Bone marrow (tissue), 2 donors: Measurements from ENCODE around the gene SPANXN4.

Source experiments
- DNase-seq, 2 donors: peaks; one replicate each; lab custom pipeline; 2025; lab: John Stamatoyannopoulos, UW

The SPANXN4 gene, protein sequence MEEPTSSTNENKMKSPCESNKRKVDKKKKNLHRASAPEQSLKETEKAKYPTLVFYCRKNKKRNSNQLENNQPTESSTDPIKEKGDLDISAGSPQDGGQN

DNA sequence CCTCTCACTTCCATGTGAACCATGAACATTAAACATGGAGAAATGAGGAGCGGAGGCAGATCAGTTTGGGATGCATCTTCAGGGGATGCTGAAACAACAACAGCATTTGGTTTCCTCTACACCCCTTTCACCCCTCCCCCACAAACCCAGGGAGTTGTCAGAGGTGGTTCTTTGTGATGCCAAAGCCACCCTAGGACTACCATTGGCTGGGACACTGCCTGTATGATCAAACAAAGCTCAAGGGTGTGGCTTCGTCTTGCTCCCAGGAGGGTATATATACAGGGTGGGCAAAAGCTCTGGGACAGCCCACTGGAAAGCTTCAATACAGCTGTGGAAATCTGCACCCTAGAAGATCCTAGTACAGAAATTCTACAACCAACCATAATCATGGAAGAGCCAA, at the start of gene SPANXN4:
SPANXN4 (plus strand) TSS at position 301 of the 400 bp plus-strand sequence; CDS start at position 388, 87 bp downstream.
- no peak for DNase-seq

DNA sequence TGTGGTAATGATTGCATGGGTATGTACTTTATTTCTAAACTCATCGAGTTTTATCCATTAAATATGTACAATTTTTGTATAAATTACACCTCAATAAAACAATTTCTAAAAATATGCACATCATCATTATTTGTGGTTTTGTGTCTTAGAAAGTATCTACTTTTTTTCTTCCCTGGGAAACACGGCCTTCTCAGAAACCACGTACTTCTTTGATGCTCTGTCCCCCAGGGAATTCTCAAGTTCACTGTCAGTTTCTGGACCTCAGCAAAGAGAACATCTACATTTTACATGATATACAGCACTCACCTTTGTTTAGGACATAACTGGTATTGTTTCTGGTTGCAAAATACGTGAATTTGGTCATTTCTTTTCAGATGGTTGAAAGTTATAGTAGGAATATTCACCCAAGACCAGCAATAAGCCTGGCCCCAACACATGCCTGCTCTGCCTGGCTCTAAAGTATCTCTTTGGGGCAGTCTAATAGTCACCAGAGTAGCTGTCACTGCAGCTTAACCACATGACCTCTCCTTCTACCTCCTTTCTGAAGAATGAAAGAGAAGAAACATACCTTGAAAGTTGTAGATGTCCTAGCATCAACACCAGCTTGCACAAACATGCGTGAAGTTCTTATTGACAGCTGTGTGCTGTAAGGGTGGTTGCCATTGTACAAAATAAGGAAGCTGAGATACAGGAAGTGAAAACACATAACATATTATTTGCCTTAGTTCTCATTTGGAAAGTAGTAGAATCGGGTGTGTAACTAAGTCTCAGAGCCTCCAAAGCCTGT, 48.4 kb upstream of the SPANXN4 start:
- DNase-seq = no peak

DNA sequence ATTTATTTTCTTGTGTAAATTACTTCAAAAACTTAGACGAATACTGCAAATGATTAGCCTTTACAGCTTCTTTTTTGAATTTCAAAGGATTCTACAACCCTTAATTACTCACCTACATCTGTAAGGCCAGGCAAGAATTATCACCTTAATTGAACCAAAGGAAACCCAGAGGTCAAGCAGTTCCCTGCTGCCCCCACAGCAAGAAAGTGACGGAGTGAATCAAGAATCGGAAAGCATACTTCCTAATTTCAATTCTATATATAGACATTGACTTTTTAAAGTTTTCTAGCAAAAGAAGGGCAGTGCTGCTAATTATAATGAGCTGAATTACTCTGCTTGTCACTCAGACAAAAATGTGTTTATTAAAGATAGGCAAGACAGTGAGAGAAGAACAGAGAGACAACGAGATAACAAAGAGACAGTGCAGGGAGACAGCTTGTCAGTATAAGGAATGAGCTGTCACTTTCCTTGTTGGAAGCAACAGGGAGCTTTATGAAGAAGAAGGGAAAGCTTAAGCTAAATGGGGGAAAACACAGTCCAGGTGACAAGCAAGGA, 47.5 kb upstream of the SPANXN4 start:
- DNase-seq = no peak

DNA sequence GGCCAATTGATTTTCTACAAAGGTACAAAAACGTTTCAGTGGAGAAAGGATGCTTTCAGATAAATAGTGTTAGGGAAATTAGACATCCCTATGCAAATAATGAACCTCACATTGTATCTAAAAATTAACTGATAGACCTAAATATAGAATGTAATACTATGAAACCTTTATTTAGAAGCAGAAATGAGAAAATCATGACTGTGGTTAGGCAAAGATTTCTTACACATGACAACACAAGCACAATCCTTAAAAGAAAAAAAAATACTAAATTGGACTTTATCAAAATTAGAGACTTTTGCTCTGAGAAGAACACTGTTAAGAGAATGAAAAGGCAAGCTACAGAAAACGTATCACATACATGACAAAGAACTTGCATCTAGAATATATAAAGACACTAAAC, 43.0 kb upstream of the SPANXN4 start:
- no peak for DNase-seq

DNA sequence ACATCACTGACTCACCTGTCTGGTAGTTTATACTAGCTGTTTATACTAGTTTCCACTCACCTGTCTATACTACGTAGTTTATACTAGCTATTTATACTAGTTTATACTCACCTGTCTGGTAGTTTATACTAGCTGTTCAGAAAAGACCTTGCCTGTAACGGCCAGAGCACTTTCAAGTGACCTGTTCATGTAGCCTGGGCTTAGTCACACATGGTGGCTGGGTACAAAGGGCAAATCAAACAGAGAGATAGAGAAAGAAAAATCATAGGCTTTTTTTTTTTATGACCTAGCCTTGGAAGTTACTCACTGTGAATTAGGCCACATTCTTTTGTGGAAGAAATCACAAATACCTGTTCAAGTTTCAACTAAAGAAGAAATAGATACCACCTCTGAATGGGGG, 30.7 kb upstream of the SPANXN4 start:
- no peak for DNase-seq

DNA sequence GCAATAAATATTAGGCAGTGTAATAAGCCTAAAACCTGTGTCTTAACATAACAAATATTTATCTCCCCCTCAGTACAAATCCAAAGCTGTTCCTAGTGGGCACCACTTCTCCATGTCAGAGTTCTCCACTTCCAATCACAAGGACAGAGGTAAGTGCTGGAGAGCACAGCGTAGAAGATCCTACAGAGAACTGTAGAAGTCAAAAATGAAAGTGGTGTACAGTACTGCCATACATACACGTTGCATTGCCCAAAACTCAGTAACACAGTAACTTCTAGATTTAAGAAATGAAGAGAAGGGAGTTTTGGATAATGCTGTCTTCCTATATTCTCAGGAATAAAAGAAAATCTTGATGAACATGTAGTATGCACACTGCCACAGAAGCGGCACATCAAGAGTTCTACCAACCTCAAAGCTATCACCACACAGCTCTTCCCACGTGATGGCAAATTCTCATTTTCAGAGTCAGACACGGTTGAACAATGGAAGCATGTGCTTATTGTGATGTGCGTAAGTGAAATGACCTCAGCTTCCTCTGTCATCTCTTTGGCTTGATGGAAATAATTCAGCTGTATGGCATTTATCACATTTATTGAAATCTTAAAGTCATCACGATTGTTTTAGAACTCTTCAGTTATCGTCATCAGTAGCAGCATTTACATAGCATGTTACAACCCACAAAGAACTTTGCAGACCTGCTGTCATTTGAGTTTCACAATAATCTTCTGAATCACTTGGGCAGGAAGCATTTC, 27.1 kb upstream of the SPANXN4 start:
- DNase-seq = no peak

DNA sequence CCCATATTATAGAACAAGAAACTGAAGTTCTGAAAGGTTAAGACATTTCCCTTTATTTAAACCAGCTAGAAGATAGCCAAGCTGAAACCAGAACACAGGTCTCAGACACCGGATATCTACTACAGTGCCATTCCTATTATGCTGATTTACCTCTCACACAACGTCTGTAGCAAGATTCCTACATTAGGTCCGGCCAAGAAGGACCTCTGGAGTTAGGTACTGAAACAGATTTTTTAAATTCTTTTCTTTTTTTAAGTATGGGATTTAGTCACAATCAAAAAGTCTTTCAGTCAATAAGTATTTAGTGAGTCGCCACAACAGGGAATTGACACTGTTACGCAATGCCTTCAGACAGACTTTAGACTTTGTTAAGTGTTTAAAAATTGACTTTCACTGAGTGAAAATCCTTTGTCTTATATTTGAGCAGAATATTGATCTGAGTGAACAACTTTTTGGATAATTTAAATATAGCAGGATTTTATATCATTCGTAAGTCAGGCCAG, 26.5 kb upstream of the SPANXN4 start:
- no peak for DNase-seq

DNA sequence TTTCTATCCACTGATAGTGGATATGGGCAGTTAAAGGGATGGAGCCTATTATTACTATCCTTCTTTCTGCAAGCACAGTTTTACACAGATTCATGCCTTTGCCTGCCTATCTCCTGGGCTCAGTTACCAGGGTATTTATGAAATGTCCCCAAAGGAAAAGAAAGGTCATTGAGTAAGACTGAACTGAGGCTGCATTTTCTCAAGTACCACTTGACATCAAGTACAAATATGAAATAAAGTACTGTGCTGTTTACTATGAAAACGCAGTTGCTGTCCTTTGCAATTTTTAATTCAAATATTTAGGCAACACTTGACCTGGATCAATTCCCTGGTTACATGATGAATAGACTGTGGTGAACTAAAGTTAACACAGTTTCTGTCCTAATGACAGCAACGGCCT, 23.5 kb upstream of the SPANXN4 start:
- no peak for DNase-seq

DNA sequence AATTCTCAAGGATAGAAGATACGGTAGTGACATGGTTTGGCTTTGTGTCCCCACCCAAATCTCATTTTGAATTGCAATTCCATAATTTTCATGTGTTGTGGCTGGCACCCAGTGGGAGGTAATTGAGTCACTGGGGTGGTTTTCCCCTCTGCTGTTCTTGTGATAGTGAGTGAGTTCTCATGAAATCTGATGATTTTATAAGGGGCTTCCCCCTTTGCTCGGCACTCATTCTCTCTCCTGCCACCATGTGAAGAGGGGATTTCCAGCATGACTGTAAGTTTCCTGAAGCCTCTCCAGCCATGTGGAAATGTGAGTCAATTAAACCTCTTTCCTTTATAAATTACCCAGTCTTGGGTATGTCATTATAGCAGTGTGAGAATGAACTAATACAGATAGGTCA, 8.5 kb upstream of the SPANXN4 start:
- DNase-seq = no peak

DNA sequence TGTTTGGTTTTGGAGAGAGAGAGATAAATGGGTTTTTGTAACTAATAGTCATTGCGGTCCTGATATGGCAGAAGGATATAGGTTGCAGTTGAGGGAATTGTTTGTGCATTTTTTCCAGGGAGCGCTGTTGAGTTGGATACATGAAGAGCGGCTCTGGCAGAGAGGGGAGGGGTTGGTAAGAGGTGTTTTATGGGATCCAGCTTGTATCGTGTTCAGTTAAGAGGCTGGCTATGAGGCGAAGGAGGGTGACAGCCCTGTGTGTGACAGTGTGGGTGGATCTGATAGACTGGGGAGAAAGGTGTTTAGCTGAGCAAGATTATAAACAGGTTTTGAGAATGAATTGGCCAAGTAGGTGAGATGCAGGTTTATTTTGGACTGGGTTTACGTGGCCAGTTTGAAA, 1.5 kb downstream of the SPANXN4 start:
- no peak for DNase-seq

DNA sequence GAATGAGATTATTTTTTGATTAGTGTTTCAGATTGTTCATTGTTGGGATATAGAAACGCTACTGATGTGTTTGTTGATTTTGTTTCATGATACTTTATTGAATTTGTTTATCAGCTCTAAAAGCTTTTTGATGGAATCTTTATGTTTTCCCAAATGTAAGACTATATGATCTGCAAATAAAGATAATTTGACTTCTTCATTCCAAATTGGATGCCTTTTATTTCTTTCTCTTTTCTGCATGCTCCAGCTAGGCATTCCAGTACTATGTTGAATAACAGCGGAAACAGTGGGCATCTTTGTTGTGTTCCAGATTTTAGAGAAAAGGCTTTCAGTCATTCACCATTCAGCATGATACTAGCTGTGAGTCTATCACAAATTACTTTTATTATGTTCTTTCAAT, 21.8 kb downstream of the SPANXN4 start:
- DNase-seq = no peak

DNA sequence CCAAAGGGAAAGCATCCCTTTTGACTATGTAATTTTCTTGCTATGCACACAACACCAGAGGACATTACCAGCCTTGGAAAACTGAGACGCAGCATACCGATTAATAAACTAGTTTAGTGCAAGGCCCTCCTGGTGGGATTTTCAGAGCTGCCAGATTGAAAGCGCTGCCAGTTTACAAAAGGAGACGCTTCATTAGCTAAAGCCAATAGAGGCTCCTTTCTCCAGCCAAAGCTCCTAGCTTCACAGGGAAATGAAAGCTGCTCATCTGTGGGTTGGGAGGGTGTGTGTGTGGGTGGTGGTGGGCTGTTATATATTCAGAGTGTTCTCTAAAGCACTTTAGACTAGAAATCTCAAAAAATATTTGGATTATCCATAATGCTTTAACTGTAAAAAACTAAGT, 32.4 kb downstream of the SPANXN4 start:
- DNase-seq = no peak

DNA sequence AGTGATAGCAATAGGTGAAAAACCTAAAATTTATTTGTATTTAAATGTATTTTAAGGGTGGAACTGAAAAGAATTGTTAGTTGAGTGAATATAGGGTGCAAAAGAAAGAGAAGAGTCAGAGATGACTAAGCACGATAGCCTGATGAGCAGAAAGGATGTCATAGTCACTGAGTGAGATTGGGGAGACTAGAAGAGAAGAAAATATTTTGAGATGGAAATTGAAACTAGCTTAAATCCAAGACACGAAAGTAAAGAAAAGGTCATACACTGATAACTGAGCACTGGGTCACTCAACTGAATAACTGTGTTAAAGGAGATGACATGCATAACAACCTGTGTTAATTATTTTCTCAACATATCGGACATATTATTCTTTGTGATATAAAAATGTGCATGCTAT, 55.5 kb downstream of the SPANXN4 start:
- DNase-seq = no peak

DNA sequence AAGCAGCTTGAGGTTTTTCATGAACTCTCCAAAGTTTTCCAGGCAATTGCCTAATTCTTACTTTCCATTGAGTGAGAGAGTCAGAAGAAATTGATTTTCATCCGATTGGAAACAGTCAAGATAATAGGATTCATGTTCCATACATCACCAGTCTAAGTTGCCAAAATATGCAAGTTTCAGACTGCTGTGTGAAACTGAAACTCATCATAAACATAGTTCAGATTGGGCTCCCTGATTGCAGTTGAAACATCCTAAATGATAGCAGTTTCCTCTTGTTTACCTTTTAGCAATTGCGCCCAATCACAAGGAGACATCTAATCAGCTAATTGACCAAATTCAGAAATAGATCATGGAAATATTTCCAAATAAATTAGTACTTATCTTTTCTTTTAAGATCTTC, 56.8 kb downstream of the SPANXN4 start:
- DNase-seq = no peak
